ENCODE data around the gene KLF5. TPM values are rescaled to one million over a fixed set of nuclear protein-coding genes. Genes with fewer than 3 reads are reported as not detected.

Gene KLF5
- polyA plus RNA-seq (2011; rRNA removed), result 10.2 and 11.2 TPM in 2 replicates
- 16.1 and 22.0 TPM in 2 replicates for polyA minus RNA-seq (2011; rRNA and poly(A)+ RNA removed)

- ChIA-PET CTCF (interaction anchor here (0.8 to 1.2 kb wide), 3 partner anchors 39 to 642 kb away, joined by 3 to 4 read pairs (median 3); no protein-coding TSS in a partner anchor), POLR2A (interaction anchor here (0.5 to 1.7 kb wide), 6 partner anchors 9 to 630 kb away, joined by 3 to 6 read pairs (median 4); no protein-coding TSS in a partner anchor)
- peak; percentile 77 for DNase-seq (ENCODE audit: low read depth, low spot score)
- TF ChIP-seq, protein P1, sequence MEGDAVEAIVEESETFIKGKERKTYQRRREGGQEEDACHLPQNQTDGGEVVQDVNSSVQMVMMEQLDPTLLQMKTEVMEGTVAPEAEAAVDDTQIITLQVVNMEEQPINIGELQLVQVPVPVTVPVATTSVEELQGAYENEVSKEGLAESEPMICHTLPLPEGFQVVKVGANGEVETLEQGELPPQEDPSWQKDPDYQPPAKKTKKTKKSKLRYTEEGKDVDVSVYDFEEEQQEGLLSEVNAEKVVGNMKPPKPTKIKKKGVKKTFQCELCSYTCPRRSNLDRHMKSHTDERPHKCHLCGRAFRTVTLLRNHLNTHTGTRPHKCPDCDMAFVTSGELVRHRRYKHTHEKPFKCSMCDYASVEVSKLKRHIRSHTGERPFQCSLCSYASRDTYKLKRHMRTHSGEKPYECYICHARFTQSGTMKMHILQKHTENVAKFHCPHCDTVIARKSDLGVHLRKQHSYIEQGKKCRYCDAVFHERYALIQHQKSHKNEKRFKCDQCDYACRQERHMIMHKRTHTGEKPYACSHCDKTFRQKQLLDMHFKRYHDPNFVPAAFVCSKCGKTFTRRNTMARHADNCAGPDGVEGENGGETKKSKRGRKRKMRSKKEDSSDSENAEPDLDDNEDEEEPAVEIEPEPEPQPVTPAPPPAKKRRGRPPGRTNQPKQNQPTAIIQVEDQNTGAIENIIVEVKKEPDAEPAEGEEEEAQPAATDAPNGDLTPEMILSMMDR (IDR thresholded peaks at IDR 0.05; ENCODE audit: low read depth, low read length), result no peak
- Histone ChIP-seq H3K9me3 (ENCODE audit: control insufficient read depth, insufficient read depth, low read length) (no peaks in the 10 kb centered on the region), H3K27ac (ENCODE audit: low read depth, low read length) (peak within 1 kb of the TSS; percentile 50), H3K4me3 (ENCODE audit: low read depth, low read length) (peak within 1 kb of the TSS; percentile 81), H3K27me3 (ENCODE audit: control insufficient read depth, insufficient read depth, low read length) (no peaks in the 10 kb centered on the region)
Observed at GRCh38 chr13:73058736-73059459, at the start of gene KLF5. KLF5 (plus strand) TSS chr13:73059005; CDS start chr13:73059328, 323 bp downstream.

- POLR2A ChIA-PET, result no interaction called here
- DNase-seq (ENCODE audit: low read depth, low spot score), result no peak
- no peak overlapping the region for H3K4me3 ChIP-seq (ENCODE audit: low read depth, low read length)
- H3K27ac ChIP-seq (ENCODE audit: low read depth, low read length), result no peak overlapping the region
- TF ChIP-seq, protein P1 (IDR thresholded peaks at IDR 0.05; ENCODE audit: low read depth, low read length), result no peak
- H3K9me3 ChIP-seq (ENCODE audit: control insufficient read depth, insufficient read depth, low read length), result no peaks in the 10 kb centered on the region
- CTCF ChIA-PET, result no interaction called here
- H3K27me3 ChIP-seq (ENCODE audit: control insufficient read depth, insufficient read depth, low read length), result no peaks in the 10 kb centered on the region
Observed at GRCh38 chr13:73011751-73012150, 47.1 kb upstream of the KLF5 start.

DNA sequence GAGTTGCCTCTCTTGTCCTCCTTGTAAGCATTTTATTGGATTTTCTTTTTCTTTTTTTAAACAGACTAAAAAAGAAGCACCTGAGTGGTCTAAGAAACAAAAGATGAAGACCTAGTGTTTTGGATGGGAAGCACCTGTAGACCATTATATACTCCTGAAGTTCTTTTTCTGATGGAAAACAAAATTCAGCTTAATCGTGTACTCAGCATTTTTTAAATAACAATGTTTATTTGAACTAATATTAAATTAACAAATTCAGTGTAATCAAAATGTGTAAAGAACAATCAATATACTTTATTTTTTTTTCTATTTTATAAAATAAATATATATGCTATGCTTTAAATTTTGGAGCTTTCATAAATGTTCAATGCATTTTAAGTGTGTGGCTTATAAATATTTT, 43.0 kb upstream of the KLF5 start:
- Histone ChIP-seq H3K9me3 (ENCODE audit: control insufficient read depth, insufficient read depth, low read length) (no peaks in the 10 kb centered on the region), H3K27me3 (ENCODE audit: control insufficient read depth, insufficient read depth, low read length) (no peaks in the 10 kb centered on the region), H3K4me3 (ENCODE audit: low read depth, low read length) (no peak overlapping the region), H3K27ac (ENCODE audit: low read depth, low read length) (no peak overlapping the region)
- no peak for DNase-seq (ENCODE audit: low read depth, low spot score)
- TF ChIP-seq, protein P1 (IDR thresholded peaks at IDR 0.05; ENCODE audit: low read depth, low read length), result no peak
- POLR2A ChIA-PET, result no interaction called here
- CTCF ChIA-PET, result no interaction called here

GRCh38 chr13:73018336-73018735, 40.5 kb upstream of the KLF5 start:
- Histone ChIP-seq H3K9me3 (ENCODE audit: control insufficient read depth, insufficient read depth, low read length) (no peaks in the 10 kb centered on the region), H3K4me3 (ENCODE audit: low read depth, low read length) (no peak overlapping the region), H3K27me3 (ENCODE audit: control insufficient read depth, insufficient read depth, low read length) (no peaks in the 10 kb centered on the region), H3K27ac (ENCODE audit: low read depth, low read length) (no peak overlapping the region)
- POLR2A ChIA-PET, result no interaction called here
- TF ChIP-seq, protein P1 (IDR thresholded peaks at IDR 0.05; ENCODE audit: low read depth, low read length), result no peak
- DNase-seq (ENCODE audit: low read depth, low spot score), result no peak
- CTCF ChIA-PET, result no interaction called here

Data from AG04450 (cell line).